GM21723 (cell line): ENCODE results near the gene IL5.
"Not testable (repeated sequence)": the region's sequence is repeated elsewhere in the genome, so short reads cannot be mapped to it uniquely, and the experiment has no call there.

ENCODE experiments used
- ATAC-seq: cut with Tn5 transposase; IDR thresholded peaks from one replicate; pipeline ENCODE4 v1.9.1; 2021; ENCODE audit warnings: mild to moderate bottlenecking, moderate library complexity; ENCODE audit not compliant: unreplicated experiment

Gene IL5

DNA sequence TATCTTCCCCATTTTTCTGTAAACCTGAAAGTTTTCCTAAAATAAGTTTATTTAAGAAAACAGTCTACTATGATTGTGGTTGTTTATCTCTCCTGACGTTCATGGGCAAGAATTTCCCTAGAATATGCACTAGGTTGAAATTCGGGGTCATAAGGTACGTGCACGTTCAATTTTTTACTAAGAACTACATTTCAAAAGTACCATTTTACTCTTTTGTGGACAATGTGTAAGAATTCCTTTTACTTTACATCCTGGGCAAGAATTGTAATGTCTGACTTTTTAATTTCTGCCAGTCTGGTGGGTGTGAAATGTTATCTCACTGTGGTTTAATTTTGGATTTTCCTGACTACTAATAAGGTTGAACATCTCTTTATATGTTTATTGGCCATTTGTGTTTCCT is 12.4 kb downstream of the IL5 start:
- ATAC-seq, result no peak

DNA sequence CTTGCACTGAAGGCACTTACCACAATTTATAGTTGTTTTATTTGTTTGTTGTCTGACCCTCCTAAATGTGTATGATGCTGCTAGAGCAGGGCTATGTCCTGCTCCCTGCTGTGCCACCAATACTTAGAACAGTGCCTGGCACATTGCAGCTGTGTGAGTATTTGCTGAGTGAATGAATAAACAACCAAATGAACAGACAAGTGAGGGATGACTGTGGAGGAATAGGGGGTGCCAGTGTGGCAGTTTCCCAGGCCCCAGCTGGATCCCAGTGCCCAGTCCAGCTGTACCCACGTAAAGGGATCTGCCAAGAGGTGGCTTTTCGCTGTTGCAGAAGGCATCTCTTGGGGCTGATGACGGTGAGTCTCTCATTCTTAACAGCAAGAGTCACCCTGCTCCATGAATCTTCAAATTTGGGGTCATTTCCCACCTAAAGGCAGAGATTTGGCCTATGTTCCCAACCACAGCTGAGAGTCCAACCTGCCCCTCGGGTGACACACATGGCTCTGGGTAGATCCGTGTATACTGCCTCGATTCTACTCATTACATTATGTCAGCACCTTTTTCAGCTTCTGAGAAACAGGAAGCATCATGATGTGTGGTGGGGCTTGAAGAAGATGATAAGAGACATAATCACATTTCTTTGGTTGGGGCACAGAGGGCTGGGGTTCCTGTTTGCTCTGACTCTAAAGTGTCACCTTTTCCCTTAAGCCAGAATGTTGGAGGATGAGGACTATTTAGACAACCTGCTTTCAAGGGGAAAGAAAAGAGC is 14.3 kb downstream of the IL5 start:
- no peak for ATAC-seq

DNA sequence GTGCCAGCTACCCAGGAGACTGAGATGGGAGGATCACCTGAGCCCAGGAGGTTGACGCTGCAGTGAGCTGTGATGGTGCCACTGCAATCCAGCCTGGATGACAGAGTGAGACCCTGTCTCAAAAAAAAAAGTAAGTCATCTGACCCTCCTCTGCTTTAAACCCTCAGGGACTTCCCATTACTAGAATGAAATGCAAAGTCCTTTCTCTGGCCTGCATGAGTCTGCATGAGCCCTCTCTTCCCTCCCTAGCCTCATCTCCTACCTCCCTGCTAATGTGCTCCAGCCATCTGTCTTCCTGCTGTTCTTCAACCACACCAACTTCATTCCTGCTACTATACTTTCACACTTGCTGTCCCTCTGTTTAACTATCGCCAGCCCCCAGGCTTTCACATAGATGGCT is 15.3 kb downstream of the IL5 start:
- ATAC-seq, result no peak

DNA sequence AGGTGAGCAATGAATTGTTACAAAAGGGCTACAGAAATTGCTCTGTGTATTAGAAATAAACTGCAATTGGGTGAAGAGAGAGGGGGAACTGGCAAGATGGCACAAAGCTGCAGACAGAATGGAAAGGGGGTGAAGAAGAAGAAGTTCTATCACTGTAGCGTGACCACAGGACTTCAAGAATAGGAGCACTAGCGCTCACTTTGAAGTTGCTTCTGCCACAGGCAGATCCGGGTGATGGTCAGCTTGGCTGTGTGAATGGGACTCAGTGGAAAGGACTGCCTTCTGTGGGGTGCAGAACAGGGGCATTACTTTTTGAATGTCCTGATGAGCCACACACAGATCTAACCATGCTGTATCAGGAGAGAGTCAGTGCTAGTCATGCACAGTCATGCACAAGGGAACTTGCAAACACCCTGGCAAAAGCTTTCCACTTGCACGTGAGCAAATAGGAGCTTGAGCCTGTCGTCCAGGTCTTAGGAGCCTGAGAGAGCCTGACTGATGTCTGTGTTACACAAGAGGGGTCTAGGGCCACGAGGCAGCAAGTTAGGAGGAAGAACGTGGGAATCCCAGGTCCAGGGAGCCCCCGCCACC is 16.3 kb downstream of the IL5 start:
- ATAC-seq, result no peak

DNA sequence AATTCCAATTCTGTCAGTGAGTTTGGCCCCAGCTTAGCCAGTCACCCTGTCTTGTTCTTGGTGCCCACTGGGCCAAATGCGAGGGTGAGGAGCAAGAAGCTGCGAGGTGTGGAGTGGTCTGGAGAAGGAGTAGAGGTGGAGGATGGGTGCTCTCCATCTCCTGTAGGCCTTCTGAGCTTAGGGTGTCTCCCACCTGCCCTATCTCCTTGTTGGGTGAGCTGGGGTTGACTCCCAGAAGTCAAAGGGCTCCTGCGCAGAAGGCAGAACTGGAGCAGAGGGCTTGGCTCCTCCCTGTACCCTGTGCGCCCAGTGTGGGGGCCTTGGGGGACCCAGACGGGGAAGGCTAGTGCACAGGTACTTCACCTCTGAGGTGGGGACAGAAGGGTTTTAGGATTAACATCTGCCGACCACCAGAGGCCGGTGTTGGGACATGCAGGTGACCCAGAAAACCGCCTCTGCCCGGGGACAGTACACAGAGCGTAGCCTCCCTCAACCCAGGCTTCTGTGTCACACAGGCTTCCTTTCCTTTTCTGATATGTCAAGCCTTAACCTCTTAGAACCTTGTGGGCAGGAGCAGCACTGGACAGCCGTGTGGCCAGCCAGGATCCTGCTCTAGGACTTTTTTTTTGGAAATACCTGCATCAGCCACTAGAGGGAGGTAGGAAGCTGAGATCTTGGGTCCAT is 16.9 kb downstream of the IL5 start:
- peak; percentile 39 for ATAC-seq

DNA sequence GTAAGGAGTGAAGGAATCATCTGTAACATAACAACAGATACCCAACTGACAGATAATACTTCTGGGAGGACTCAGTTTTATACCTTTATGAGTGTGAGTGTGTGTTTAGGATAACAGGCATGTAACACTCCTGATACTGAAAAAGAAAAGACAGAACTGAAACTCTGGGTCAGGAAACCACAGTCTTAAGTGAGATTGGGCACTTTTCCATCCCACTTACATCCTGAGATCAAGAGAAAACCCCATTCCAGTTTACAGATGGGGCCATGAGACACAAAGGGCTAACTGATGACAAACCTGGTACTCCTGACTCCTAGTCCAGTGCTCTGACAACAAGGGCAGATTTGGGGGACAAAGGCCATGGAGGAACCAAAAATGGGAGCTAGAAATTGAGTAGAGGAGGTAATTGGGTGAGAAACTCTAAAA is 18.0 kb downstream of the IL5 start:
- peak; percentile 77 for ATAC-seq

DNA sequence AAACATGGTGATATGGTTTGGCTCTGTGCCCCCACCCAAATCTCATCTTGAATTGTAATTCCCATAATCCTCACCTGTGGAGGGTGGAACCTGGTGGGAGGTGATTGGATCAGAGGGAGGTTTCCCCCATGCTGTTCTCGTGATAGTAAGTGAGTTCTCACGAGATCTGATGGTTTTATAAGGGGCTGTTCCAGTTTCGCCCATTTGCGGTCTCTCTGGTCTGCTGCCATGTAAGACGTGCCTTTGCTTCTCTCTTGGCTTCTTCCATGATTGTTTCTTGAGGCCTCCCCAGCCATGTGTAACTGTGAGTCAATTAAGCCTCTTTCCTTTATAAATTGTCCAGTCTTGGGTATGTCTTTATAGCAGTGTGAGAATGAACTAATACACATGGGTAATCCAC is 18.4 kb downstream of the IL5 start:
- ATAC-seq, result not testable (repeated sequence)

DNA sequence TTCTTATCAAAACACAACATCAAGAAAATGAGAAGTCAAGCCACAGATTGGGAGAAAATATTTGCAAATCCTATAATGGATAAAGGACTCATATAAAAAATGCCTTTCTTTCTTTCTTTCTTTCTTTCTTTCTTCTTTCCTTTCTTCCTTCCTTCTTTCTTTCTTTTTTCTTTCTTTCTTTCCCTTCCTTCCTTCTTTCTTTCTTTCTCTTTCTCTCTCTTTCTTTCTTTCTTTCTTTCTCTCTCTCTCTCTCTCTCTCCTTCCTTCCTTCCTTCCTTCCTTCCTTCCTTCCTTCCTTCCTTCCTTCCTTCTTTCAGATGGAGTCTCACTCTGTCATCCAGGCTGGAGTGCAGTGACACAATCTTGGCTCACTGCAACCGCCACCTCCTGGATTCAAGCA is 21.3 kb downstream of the IL5 start:
- not testable (repeated sequence) for ATAC-seq

DNA sequence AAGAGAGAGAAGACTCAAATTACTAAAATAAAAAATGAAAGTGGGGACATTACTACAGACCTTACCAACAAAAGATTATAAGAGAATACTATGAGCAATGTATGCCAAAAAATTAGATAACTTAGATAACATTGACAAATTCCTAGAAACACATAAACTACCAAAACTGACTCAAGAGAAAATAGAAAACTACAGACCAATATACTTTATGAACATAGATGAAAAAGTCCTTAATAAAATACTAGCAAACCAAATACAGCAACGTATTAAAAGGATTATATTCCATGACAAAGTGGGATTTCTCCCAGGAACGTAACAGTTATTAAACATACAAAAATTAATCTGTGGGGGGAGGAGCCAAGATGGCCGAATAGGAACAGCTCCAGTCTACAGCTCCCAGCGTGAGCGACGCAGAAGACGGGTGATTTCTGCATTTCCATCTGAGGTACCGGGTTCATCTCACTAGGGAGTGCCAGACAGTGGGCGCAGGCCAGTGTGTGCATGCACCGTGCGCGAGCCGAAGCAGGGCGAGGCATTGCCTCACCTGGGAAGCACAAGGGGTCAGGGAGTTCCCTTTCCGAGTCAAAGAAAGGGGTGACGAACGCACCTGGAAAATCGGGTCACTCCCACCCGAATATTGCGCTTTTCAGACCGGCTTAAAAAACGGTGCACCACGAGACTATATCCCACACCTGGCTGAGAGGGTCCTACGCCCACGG is 29.5 kb downstream of the IL5 start:
- ATAC-seq, result not testable (repeated sequence)

DNA sequence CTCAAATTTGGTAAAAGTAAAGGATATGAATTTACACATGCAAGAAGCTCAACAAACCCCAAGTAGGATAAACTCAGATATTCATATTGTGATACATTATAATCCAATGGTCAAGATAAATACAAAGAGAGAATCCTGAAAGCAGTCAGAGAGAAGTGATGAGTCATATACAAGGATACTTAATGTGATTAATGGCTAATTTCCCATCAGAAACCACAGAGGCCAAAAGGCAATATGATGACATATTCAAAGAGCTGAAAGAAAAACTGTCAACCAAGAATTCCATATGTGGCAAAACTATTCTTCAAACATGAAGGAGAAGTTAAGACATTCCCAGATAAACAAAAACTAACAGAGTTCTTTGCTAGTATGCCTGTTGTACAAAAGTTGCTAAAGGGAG is 33.2 kb downstream of the IL5 start:
- ATAC-seq, result no peak

DNA sequence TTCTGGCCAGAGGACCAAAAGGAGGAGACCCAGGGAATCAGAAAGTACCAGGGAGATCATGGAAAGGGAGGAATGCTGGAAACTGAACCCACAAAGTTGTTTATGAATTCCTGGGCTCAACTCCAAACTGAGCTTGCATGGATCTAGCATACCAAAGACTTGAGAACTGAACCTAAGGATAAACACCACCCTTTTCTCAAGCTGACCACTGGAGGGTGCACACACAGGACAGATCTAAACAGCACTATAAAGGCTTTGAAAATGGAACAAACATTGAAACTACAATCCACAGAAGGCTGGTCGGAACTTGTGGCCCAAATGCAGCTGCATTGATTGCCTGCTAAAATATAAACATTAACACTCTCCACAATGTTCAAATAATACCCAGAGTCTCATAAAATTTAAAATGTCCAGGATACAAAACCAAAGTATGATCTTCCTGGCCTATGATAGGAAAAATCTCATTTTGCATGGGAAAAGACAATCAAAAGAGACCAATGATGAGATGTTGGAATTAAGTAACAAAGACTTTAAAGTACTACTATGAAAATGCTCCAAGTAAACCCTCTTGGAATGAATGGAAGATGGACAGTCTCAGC is 37.1 kb downstream of the IL5 start:
- ATAC-seq, result peak; percentile 66

DNA sequence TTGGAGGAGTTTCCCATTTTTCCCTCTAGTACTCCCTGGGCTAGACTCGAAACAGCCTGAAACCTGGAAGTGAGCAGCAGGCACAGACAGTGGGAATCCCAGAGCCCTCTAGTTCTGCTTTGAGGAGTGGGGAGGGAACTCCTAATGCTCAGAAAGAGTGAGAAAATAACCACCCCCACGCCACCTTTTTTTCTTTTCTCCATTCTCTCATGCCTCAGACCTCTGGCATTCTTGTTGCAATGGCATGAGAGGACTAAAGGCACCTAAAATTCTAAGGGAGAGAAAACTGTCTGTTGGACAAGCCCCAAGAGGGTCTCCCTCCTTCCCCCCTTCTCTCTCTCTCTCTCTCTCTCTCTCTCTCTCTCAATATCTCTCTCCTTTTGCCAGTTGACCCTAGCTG is 37.7 kb downstream of the IL5 start:
- ATAC-seq, result no peak

DNA sequence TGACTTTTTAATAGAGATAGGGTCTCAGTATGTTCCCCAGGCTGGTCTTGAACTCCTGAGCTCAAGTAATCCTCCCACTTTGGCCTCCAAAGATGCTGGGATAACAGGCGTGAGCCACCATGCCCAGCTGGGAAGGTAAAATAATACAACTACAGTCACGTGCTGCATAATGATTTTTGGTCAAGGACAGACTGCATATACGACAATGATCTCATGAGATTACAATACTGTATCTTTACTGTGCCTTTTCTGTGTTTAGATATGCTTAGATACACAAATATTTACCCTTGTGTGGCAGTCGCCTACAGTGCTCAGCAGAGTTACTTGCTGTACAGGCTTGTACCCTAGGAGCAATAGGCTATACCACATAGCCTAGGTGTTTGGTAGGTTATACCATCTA is 38.6 kb downstream of the IL5 start:
- ATAC-seq, result no peak

DNA sequence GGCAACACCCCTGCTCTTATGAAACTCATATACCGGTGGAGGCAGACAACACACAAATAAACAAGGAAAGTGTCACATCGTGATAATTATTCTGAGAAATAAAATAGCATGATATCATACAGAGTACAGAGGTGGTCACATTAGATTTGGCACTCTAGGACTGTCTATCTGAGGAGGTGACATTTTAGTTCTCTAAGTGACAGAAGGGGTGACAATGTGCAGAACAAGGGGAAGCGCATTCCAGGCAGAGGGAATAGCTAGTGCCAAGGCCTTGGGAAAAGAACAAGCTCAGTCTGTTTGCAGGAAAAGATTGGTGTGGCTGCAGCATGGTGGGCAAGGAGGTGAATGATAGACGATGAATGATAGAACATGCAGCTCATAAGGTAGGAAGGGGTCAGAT is 40.1 kb downstream of the IL5 start:
- ATAC-seq, result no peak

DNA sequence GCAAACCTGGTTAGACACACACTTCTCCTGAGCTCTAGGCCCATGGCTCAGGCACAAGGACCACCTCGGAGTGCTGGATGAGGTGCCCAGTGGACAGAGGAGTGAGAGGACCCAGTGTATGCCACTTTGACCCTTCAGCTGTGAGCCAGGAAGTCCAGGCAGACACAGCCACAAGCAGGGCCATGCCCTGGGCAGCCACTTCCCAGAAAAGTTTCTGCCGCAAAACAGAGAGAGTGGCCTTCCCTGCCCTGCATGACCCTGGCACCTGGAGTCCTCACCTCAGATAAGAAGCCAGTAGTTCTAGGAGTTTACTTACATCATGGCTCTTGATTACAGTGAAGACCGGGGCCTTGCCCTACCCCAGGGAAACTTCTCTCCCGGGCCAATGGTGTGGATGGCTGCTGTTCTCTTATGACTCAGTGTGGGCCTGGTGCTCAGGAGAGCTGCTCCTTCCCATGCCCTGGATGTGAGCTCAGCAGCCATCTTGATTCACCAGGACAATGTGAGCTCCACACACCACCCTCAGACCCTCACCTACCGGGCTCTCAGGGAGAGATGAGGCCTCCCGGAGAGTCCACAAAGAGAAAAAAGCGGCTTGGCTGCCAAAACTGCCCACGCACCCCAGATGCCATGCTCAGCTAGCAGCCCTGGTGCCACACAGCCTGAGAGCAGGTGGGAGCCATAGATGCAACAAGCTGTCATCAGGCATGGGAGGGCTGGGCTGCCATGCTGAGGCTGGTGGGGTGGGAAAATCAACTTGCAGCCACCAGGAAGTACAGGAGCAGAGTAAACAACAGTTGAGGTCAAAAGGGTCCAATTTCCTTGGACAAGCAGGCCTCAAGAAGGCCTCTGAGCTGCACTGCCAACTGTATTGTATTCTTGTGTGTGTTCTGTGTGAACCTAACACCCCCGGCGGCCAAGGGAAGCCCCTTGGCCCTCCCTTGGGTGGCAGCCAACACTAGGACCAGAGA is 41.1 kb downstream of the IL5 start:
- ATAC-seq, result no peak

DNA sequence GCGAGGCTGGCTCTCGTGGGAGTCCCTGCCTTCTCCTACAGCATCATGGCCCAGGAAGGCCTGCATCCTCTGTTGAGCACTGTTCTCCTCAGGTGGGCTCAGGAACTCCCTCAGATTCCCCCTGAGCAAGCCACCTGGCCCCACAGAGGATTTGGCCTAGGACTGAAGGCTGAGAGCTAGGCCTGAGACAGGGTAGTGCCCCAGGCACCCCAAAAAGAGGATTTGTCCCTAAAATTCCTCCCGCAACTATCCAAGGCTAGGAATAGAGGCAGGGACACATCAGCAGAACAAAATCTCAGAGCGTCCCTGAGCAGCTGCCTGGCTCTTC is 41.7 kb downstream of the IL5 start:
- no peak for ATAC-seq

DNA sequence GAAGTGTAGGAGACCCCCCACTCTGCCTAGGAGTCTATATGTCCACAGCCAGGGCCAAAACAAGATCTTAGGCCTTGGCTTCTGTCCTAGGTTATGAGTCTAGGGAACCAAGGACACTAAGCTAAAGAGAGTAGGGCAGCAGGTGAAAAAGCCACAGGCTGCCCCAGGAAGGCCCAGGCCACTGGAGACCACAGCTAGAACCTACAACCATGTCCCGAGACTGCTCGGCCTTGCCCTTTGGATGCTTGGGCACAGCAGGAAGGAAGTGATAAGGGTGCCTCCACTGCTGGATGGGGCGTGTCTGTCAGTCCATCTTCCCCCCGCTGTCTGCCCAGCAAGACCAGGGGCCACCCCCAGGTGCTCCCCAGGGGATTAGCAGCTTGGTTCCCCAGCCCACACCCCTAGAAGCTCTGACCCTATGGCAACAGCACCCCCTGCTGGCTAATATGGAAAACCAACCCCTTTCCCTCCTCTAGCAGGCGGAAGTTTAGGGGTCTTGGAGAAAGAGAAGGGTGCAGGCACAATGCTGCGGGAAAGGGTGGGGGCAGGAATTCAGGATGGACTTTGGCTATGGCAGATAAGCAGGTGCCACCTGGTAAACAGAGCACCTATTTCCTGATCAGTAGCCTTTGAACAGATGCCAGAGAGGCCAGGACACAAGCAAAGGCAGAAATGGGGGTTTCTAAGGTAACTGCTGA is 42.2 kb downstream of the IL5 start:
- ATAC-seq, result peak; percentile 38

DNA sequence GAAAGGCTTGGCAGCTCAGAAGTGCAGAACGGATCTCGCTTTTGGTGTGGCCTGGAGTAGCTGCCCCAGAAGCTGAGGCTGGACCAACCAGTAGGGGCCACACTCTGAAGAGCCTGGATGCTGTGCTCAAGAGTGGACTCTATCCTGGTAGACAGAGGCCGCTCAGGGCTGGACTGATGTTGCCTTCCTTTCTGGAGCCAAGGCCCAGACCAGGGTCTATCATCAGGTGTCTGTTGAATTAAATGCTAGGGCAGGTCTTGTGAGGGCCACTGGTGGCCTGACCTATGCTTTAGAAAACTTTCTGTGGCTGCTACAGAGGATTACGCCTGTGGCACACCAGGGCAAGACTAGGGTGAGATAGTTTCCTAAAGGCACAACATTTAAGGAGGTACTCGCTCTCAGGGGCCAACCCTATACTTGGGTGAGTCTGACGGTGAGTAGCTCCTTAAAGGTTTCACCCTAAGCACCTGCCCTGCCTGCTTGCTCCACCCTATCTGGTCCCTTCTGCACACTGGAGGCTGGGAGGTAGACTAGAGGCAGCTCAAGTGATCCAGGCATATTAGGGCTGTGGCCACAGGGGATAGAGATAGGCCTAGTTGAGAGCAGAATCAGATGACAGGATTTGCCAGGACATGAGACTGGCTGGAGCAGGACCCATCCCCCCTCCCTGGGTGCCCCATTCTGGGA is 42.9 kb downstream of the IL5 start:
- no peak for ATAC-seq
